DND-41 (cell line): ENCODE measurements around the gene ASPG.

Experiments used
- ATAC-seq: fragments of 200-7000 bp; cut with Tn5 transposase; 3 replicates; pipeline ENCODE4 v1.9.1; 2021; ENCODE audit warnings: low read depth; ENCODE audit not compliant: insufficient read depth
- DNase-seq: peaks from one replicate; pipeline ENCODE4 v3.0.0-alpha.2; 2020
- H2AFZ ChIP-seq: 2 replicates; pipeline ENCODE4 v1.6.0; 2012; ENCODE audit warnings: low read depth, low read length
- H3K27ac ChIP-seq: 2 replicates; pipeline ENCODE4 v1.5.1; 2012; ENCODE audit warnings: low read length, inconsistent platforms
- H3K27me3 ChIP-seq: fragments of 200-600 bp; sonication (generic); 2 replicates; pipeline ENCODE4 v1.6.0; 2012; ENCODE audit warnings: low read length, mild to moderate bottlenecking, inconsistent platforms; ENCODE audit not compliant: insufficient read depth, poor library complexity
- H3K36me3 ChIP-seq: 2 replicates; pipeline ENCODE4 v1.5.1; 2012; ENCODE audit warnings: low read length, inconsistent platforms; ENCODE audit not compliant: insufficient read depth
- H3K4me1 ChIP-seq: 2 replicates; pipeline ENCODE4 v1.5.1; 2012; ENCODE audit warnings: mild to moderate bottlenecking, low read length; ENCODE audit not compliant: insufficient read depth
- H3K4me2 ChIP-seq: 2 replicates; pipeline ENCODE4 v1.6.0; 2012; ENCODE audit warnings: mild to moderate bottlenecking, moderate library complexity, low read length, inconsistent platforms; ENCODE audit not compliant: insufficient read depth
- H3K4me3 ChIP-seq, 2 experiments: fragments of 200-600 bp in 1 of 2; shearing (Covaris generic) in 1 of 2; 2 replicates each; pipeline ENCODE4 v1.5.1; 2012 to 2016; ENCODE audit warnings: inconsistent platforms in 2 of 2, low read length in 2 of 2, mild to moderate bottlenecking in 2 of 2, low read depth in 1 of 2, moderate library complexity in 1 of 2
- H3K79me2 ChIP-seq: 2 replicates; pipeline ENCODE4 v1.6.0; 2012; ENCODE audit warnings: low read length, inconsistent platforms; ENCODE audit not compliant: insufficient read depth
- H3K9ac ChIP-seq: 2 replicates; pipeline ENCODE4 v1.6.0; 2012; ENCODE audit warnings: low read depth, mild to moderate bottlenecking, inconsistent platforms, low read length, moderate library complexity
- H3K9me3 ChIP-seq: 2 replicates; pipeline ENCODE4 v1.5.1; 2012; ENCODE audit warnings: low read length, moderate library complexity, mild to moderate bottlenecking, inconsistent platforms; ENCODE audit not compliant: insufficient read depth, severe bottlenecking
- H4K20me1 ChIP-seq: 2 replicates; pipeline ENCODE4 v1.6.0; 2012; ENCODE audit warnings: low read length; ENCODE audit not compliant: insufficient read depth
- CTCF ChIP-seq: IDR thresholded peaks from 2 replicates; pipeline ENCODE4 v1.5.1; 2012; ENCODE audit warnings: borderline replicate concordance, low read length, moderate library complexity, mild to moderate bottlenecking; ENCODE audit not compliant: poor library complexity, severe bottlenecking; ENCODE audit errors: extremely low read depth
- EZH2 ChIP-seq: IDR thresholded peaks from 3 replicates; pipeline ENCODE4 v1.6.1; 2012; ENCODE audit warnings: borderline replicate concordance, low read depth, mild to moderate bottlenecking, moderate library complexity, low read length, inconsistent platforms; ENCODE audit not compliant: severe bottlenecking

ASPG gene

GRCh38 chr14:104130974-104131651, 45.6 kb downstream of the ASPG start:
- peaks cover 27% of the 10 kb centered on the region for H3K9me3 ChIP-seq
- DNase-seq, result no peak

GRCh38 chr14:104131968-104132732, 46.6 kb downstream of the ASPG start:
- no peak for DNase-seq
- H3K79me2 ChIP-seq, result no peaks in the 10 kb centered on the region
- no peaks in the 10 kb centered on the region for H4K20me1 ChIP-seq
- no peak overlapping the region for H3K4me3 ChIP-seq
- peaks cover 32% of the 10 kb centered on the region for H3K9me3 ChIP-seq
- H2AFZ ChIP-seq, result no peak overlapping the region
- no peak overlapping the region for H3K4me2 ChIP-seq
- no peak overlapping the region for H3K9ac ChIP-seq
- H3K4me1 ChIP-seq, result no peaks in the 10 kb centered on the region
- TF ChIP-seq EZH2 (no peak), CTCF (no peak)
- no peak for ATAC-seq
- H3K27ac ChIP-seq, result no peak overlapping the region
- H3K27me3 ChIP-seq, result no peaks in the 10 kb centered on the region
- H3K36me3 ChIP-seq, result no peaks in the 10 kb centered on the region

More at GRCh38 chr14:104130974-104131651, 45.6 kb downstream of the ASPG start:
- no peak overlapping the region for H3K4me3 ChIP-seq
- no peaks in the 10 kb centered on the region for H3K4me1 ChIP-seq
- no peak for ATAC-seq
- no peak overlapping the region for H3K4me2 ChIP-seq
- H2AFZ ChIP-seq, result no peak overlapping the region
- H3K79me2 ChIP-seq, result no peaks in the 10 kb centered on the region
- no peaks in the 10 kb centered on the region for H3K36me3 ChIP-seq
- H4K20me1 ChIP-seq, result no peaks in the 10 kb centered on the region
- TF ChIP-seq EZH2, result no peak
- peak; percentile 55 for TF ChIP-seq CTCF
- H3K9ac ChIP-seq, result no peak overlapping the region
- H3K27ac ChIP-seq, result no peak overlapping the region
- no peaks in the 10 kb centered on the region for H3K27me3 ChIP-seq

- H3K36me3 ChIP-seq, result no peaks in the 10 kb centered on the region
- no peaks in the 10 kb centered on the region for H3K4me1 ChIP-seq
- no peaks in the 10 kb centered on the region for H4K20me1 ChIP-seq
- TF ChIP-seq CTCF, result no peak
- no peak for TF ChIP-seq EZH2
- no peak overlapping the region for H3K27ac ChIP-seq
- no peak for DNase-seq
- H3K4me3 ChIP-seq, result no peak overlapping the region
- ATAC-seq, result no peak
- H3K9me3 ChIP-seq, result peaks cover 32% of the 10 kb centered on the region
- no peak overlapping the region for H3K9ac ChIP-seq
- H3K4me2 ChIP-seq, result no peak overlapping the region
- H2AFZ ChIP-seq, result no peak overlapping the region
- no peaks in the 10 kb centered on the region for H3K27me3 ChIP-seq
- no peaks in the 10 kb centered on the region for H3K79me2 ChIP-seq
These were observed 47.5 kb downstream of the ASPG start for GRCh38 chr14:104132981-104133380.
